Activated CD8-positive, alpha-beta memory T cell treated with anti-CD3 and anti-CD28 coated beads for 1 hour (primary cell): ENCODE results near the gene DNASE2.
A peak's percentile ranks its signal among the peaks of the same experiment; 100 is the strongest.
"Not testable (repeated sequence)": the region's sequence is repeated elsewhere in the genome, so short reads cannot be mapped to it uniquely, and the experiment has no call there.

Experiments
- DNase-seq, 2 donors: peaks; one replicate each; pipeline ENCODE4 v3.0.0-alpha.2; 2020; ENCODE audit warnings: low read depth in 1 of 2; ENCODE audit errors: extremely low read depth in 1 of 2

Gene DNASE2

GRCh38 chr19:12865746-12866415, 15.4 kb downstream of the DNASE2 start:
- DNase-seq: no peak

GRCh38 chr19:12864721-12865715, 16.2 kb downstream of the DNASE2 start:
- DNase-seq: no peak

- DNase-seq: no peak
These were observed 17.1 kb downstream of the DNASE2 start for GRCh38 chr19:12864143-12864542.

- no peak for DNase-seq
These were observed 21.7 kb downstream of the DNASE2 start for GRCh38 chr19:12859546-12859945.

- DNase-seq: no peak
These were observed 23.0 kb downstream of the DNASE2 start for GRCh38 chr19:12858041-12858928.

GRCh38 chr19:12856653-12857052, 24.6 kb downstream of the DNASE2 start:
- no peak for DNase-seq

GRCh38 chr19:12847159-12848139, 33.8 kb downstream of the DNASE2 start:
- DNase-seq: peak; percentile 53 to 77

- DNase-seq: not testable (repeated sequence)
These were observed 34.6 kb downstream of the DNASE2 start for GRCh38 chr19:12846613-12847012.

GRCh38 chr19:12843999-12844732, 37.1 kb downstream of the DNASE2 start:
- no peak for DNase-seq

GRCh38 chr19:12843328-12843727, 37.9 kb downstream of the DNASE2 start:
- no peak for DNase-seq

GRCh38 chr19:12842511-12842910, 38.7 kb downstream of the DNASE2 start:
- no peak for DNase-seq

- DNase-seq: no peak
These were observed 40.2 kb downstream of the DNASE2 start for GRCh38 chr19:12841094-12841493.

GRCh38 chr19:12840091-12841079, 40.9 kb downstream of the DNASE2 start:
- no peak for DNase-seq

- no peak for DNase-seq
These were observed 42.1 kb downstream of the DNASE2 start for GRCh38 chr19:12838886-12839756.

GRCh38 chr19:12838182-12838885, 42.9 kb downstream of the DNASE2 start, which contains the start of gene MAST1:
MAST1 (plus strand) TSS chr19:12838515; CDS start chr19:12838573, 58 bp downstream.
- no peak for DNase-seq

GRCh38 chr19:12837225-12837624, 44.0 kb downstream of the DNASE2 start:
- no peak for DNase-seq
